Common myeloid progenitor, CD34-positive (primary cell): Measurements from ENCODE around the gene MYL12A.

Source experiments
- CTCF ChIA-PET: fragments of 350-600 bp; sonication (Branson Sonifier 250); formaldehyde crosslinking; loops from one replicate; lab custom pipeline; 2021; ENCODE audit warnings: antibody characterized with exemption; lab: Charles Lee
- POLR2A ChIA-PET: fragments of 350-600 bp; sonication (Branson Sonifier 250); formaldehyde crosslinking; loops from one replicate; lab custom pipeline; 2021; ENCODE audit warnings: antibody characterized with exemption; lab: Charles Lee
- DNase-seq, 3 donors: peaks; one replicate each; pipeline versions ENCODE4 v3.0.0 to v3.0.0-alpha.2; 2013
- H3K27ac ChIP-seq, 2 experiments: 1 replicate in 1 of 2; 2 replicates in 1 of 2; pipeline ENCODE4 v1.7.0; 2013; ENCODE audit warnings: inconsistent platforms in 2 of 2, low read length in 2 of 2, mild to moderate bottlenecking in 2 of 2, low read depth in 1 of 2, moderate library complexity in 1 of 2; ENCODE audit not compliant: severe bottlenecking in 2 of 2, insufficient read depth in 1 of 2, poor library complexity in 1 of 2
- H3K27me3 ChIP-seq, 5 experiments: replicated peaks in 2 of 5; 1 replicate in 3 of 5; 2 replicates in 2 of 5; pipeline versions ENCODE4 v1.6.1 to v1.7.0; 2013; ENCODE audit warnings: low read length in 4 of 5, mild to moderate bottlenecking in 2 of 5, moderate library complexity in 2 of 5, inconsistent platforms in 1 of 5; ENCODE audit not compliant: insufficient read depth in 5 of 5, control insufficient read depth in 4 of 5
- H3K36me3 ChIP-seq, 4 experiments: 1 replicate in 2 of 4; 2 replicates in 2 of 4; pipeline versions ENCODE4 v1.6.1 to v1.7.0; 2013; ENCODE audit warnings: low read length in 3 of 4, control low read depth in 1 of 4, mild to moderate bottlenecking in 1 of 4; ENCODE audit not compliant: control insufficient read depth in 4 of 4, insufficient read depth in 4 of 4
- H3K4me1 ChIP-seq, 4 experiments: 1 replicate in 3 of 4; 2 replicates in 1 of 4; pipeline versions ENCODE4 v1.6.1 to v1.7.1; 2013; ENCODE audit warnings: low read length in 3 of 4, mild to moderate bottlenecking in 3 of 4, control low read depth in 1 of 4, inconsistent platforms in 1 of 4, moderate library complexity in 1 of 4; ENCODE audit not compliant: control insufficient read depth in 4 of 4, insufficient read depth in 4 of 4; ENCODE audit errors: control extremely low read depth in 1 of 4
- H3K4me3 ChIP-seq, 7 experiments: 1 replicate in 4 of 7; 2 replicates in 3 of 7; pipeline versions ENCODE4 v1.5.1 to v1.7.0; 2013; ENCODE audit warnings: mild to moderate bottlenecking in 7 of 7, low read length in 6 of 7, moderate library complexity in 6 of 7, inconsistent platforms in 2 of 7, low read depth in 2 of 7, control low read depth in 1 of 7; ENCODE audit not compliant: insufficient read depth in 4 of 7, control insufficient read depth in 1 of 7; ENCODE audit errors: extremely low read depth in 1 of 7
- H3K9me3 ChIP-seq, 5 experiments: 1 replicate in 4 of 5; 2 replicates in 1 of 5; pipeline versions ENCODE4 v1.6.1 to v1.7.1; 2013; ENCODE audit warnings: low read length in 4 of 5, mild to moderate bottlenecking in 2 of 5, inconsistent platforms in 1 of 5, low read depth in 1 of 5, moderate library complexity in 1 of 5; ENCODE audit not compliant: control insufficient read depth in 4 of 5, insufficient read depth in 2 of 5; ENCODE audit errors: control extremely low read depth in 1 of 5
- WGBS: methylation state at CpG from one replicate; pipeline ENCODE4 v1.1.5; 2013; ENCODE audit not compliant: insufficient coverage; 5-methylcytosine and 5-hydroxymethylcytosine counted together

MYL12A gene

DNA sequence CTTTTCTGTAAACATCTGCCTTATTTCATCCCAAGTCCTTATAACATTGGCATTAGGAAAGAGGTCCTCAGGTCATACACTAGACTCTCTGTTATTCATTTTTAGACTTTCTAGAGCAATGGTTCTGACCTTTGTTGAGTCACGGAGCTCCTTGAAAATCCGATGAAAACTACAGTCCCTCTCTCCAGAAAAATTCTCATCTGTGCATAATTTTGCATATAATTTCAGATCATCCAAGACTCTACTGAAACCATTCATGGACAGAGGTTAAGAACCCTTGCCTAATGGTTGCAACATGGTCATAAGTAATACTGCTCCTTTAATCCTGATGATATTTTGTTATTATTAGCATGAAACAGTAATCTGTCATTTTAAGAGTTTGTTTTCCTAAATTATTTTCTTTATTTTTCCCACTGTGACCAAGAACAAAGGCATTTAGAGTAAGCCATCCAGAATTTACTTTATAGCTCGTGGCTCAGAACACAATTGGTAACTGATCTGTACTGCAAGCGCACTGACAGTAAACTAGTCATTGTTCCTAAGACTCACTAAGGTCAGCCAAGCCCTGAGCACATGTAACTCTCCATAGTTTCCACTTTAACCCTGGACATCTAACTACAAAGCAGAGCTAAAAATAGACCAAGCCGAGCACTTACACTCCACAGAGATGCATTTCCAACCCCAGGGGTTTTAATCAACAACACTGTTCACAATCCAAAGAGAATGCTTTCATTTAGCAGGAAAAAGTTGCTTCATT lies 36.2 kb upstream of the MYL12A start:
- Histone ChIP-seq H3K4me3 (no peak overlapping the region), H3K9me3 (peaks cover 0 to under 1% (median 0%) of the 10 kb centered on the region in 5 experiments), H3K27me3 (no peaks in the 10 kb centered on the region), H3K27ac (no peak overlapping the region), H3K4me1 (peaks cover 2 to 18% (median 15%) of the 10 kb centered on the region in 4 experiments), H3K36me3 (no peaks in the 10 kb centered on the region)
- WGBS, result 98% methylated on average over 5 of the region's 5 CpGs
- DNase-seq, result no peak
- ChIA-PET CTCF (interaction anchor here (1.1 to 1.4 kb wide), 3 partner anchors 9 to 83 kb away, joined by 3 to 6 read pairs (median 4); no protein-coding TSS in a partner anchor), POLR2A (interaction anchor here (0.6 kb wide), 1 partner anchor 12 kb away, joined by 3 read pairs; no protein-coding TSS in a partner anchor)

DNA sequence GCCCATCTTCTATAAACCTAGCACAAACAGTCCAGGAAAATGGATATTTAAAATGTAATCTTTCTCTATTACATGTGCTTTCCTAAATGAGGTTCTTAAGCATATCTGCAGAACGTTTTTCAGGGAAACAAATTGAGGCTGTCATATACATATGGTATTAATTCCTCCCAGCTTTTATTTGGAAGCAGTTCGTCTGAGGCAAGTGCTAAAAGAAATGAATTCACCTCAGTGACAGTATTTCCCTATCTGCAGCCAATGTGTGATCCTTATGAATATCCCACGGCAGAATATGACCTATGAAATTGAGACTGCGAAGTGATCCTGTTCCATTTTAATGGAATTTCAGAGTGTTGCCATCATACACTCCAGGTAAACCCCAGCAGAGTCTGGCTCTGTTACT lies 34.9 kb upstream of the MYL12A start:
- Histone ChIP-seq H3K9me3 (peaks cover 0 to 3% (median 0%) of the 10 kb centered on the region in 5 experiments), H3K36me3 (no peaks in the 10 kb centered on the region), H3K27me3 (no peaks in the 10 kb centered on the region), H3K4me1 (peaks cover 2 to 18% (median 15%) of the 10 kb centered on the region in 4 experiments), H3K4me3 (peak overlapping the region in 2 of 7 experiments; percentile 14 to 16), H3K27ac (peak overlapping the region; percentile 87 to 93)
- ChIA-PET CTCF (interaction anchor here (2.5 kb wide), 1 partner anchor 61 kb away, joined by 7 read pairs; no protein-coding TSS in a partner anchor), POLR2A (no interaction called here)
- no peak for DNase-seq
- 100% methylated on average over 4 of the region's 4 CpGs for whole genome bisulfite sequencing

DNA sequence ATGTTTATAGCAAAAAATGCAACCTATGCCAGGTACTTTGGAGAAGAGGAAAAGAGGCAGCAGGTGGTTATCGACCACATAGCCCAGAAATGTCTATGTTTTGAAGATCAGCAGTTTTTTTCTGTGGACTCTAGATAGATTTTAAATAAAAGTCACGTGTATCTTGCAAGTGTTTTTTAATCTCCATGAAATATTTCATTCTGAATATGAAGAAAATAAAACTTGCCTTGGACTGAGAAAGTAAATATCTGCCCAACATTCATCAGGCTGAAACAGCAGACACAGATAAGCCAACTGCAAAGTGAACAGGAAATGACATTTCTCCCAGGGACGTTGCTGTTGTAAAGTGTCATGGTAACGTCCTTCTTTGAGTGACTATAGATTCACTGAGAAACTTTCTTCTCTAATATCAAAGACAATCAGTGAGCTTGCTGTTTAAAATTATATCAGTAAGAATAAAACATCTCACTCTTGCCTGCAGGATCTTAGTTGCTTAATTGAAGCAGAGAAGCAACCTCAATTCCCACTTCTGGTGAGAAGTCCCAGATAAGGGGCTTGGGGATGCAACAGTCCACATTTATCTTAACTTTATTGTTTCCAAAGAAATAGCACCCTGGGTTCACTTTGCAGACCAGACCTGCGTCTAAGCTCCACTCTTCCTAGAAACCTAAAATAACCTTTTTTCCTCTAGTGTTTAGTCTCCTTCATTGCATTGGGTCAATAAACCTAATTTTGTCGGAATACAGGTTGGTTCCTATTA lies 34.1 kb upstream of the MYL12A start:
- Histone ChIP-seq H3K4me3 (peak overlapping the region in 2 of 7 experiments; percentile 16 to 34), H3K27me3 (no peaks in the 10 kb centered on the region), H3K9me3 (peaks cover 0 to 3% (median 0%) of the 10 kb centered on the region in 5 experiments), H3K27ac (peak overlapping the region; percentile 87 to 93), H3K4me1 (peaks cover 2 to 18% (median 15%) of the 10 kb centered on the region in 4 experiments), H3K36me3 (no peaks in the 10 kb centered on the region)
- POLR2A ChIA-PET, result interaction anchor here (0.5 kb wide), 1 partner anchor 30 kb away, joined by 3 read pairs; no protein-coding TSS in a partner anchor
- CTCF ChIA-PET, result interaction anchor here (1.2 to 2.5 kb wide), 2 partner anchors 62 to 228 kb away, joined by 4 to 7 read pairs; no protein-coding TSS in a partner anchor
- DNase-seq, result peak; percentile 78 to 92 (median 86)
- 33% methylated on average over 2 of the region's 6 CpGs for WGBS

DNA sequence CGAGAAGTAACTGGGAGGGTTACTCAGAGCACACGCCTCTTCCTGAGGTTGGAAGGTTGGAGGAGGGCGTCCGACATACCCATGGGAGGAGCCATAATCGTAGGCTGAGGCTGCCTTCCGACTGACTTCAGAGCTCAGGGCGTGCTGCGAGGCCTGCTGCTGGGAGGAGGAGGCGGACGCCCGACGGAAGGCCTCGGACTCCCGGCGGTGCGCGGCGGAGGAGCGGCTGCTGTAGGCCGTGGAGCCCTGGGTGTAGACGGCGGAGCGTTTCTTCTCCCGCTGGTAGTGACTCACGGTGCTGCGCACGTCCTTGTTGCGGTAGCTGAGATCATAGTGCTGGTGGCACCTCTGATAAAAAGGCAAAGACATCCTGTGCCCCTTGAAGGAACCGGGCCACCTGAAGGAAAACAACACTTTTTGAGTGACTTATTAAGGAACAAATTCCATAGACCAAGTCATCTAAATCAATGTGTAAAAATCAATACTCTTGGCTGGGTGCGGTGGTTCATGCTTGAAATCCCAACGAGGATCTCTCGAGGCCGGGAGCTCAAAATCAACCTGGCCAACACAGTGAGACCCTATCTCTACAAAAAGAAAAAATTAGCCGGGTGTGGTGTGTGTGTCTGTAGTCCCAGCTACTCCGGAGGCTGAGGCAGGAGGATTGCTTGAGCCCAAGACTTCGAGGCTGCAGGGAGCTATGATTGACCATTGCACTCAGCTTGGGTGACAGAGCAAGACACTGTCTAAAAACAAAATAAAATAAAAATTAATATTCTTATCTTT lies 32.6 kb upstream of the MYL12A start:
- WGBS, result 97% methylated on average over 29 of the region's 36 CpGs
- DNase-seq, result no peak
- CTCF ChIA-PET, result interaction anchor here (1.1 to 2.5 kb wide), 3 partner anchors 9 to 64 kb away, joined by 3 to 7 read pairs (median 6); no protein-coding TSS in a partner anchor
- no peak overlapping the region for H3K4me3 ChIP-seq
- no peaks in the 10 kb centered on the region for H3K27me3 ChIP-seq
- H3K27ac ChIP-seq, result peak overlapping the region in 1 of 2 experiments; percentile 93
- H3K9me3 ChIP-seq, result peaks cover 0 to 3% (median 0%) of the 10 kb centered on the region in 5 experiments
- POLR2A ChIA-PET, result no interaction called here
- no peaks in the 10 kb centered on the region for H3K36me3 ChIP-seq
- H3K4me1 ChIP-seq, result peaks cover 2 to 18% (median 15%) of the 10 kb centered on the region in 4 experiments

DNA sequence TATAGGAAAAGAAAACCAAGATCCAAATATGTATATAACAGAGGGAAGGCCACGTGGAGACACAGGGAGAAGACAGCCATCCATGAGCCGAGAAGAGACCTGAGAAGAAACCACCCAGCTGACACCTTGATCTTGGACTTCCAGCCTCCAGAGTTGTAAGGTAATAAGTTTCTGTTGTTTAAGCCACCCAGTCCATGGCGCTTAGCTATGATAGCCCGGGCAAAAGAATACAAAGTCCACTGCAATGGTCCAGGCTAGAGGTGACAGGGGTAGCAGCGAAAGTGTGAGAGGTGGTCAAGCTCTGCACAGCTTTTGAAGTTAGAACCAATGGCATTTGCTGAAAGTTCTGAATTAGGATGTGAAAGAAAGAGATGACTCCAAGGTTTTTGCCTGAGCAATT lies 30.6 kb upstream of the MYL12A start:
- no peak for DNase-seq
- no peak overlapping the region for H3K27ac ChIP-seq
- ChIA-PET CTCF (interaction anchor here (0.9 to 2.3 kb wide), 4 partner anchors 9 to 37 kb away, joined by 3 to 6 read pairs (median 3); no protein-coding TSS in a partner anchor), POLR2A (no interaction called here)
- H3K36me3 ChIP-seq, result no peaks in the 10 kb centered on the region
- peaks cover 0 to 3% (median 0%) of the 10 kb centered on the region in 5 experiments for H3K9me3 ChIP-seq
- peaks cover 2 to 18% (median 15%) of the 10 kb centered on the region in 4 experiments for H3K4me1 ChIP-seq
- H3K27me3 ChIP-seq, result no peaks in the 10 kb centered on the region
- H3K4me3 ChIP-seq, result no peak overlapping the region
- WGBS, result 100% methylated on average over 3 of the region's 5 CpGs

DNA sequence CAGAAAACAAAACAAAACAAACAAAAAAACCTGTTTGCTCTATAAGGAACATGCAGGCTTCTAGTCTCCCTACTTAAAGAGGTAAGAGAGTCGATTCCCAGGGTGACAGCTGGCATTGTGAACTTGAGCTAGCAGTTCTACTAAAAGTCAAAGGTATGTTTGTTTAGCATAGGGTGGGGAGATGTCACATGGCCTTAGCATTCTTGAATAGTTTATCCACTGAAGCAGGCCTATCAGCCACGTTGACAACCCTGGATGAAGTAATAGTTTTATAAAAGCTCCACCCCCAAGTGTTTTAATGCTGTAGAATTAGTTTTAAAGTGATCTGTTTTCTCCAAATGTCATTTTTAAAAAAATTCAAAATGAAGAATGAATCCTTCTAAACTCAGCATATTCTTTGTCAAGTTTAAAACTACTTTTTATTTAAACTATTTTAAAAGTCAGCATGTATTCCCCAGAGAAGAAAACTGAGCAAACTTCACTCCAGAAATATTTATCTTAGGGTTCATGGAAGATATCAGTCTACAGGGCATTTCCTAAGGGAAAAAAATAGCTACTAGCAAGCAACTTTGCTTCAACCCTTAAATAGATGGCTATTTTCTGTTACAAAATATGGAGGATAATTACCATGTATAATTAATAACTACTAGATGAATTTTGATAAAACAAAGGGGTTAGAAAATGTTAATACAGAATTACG lies 29.5 kb upstream of the MYL12A start:
- WGBS, result no CpG with 5 or more reads among the region's 3 CpGs
- Histone ChIP-seq H3K4me1 (peaks cover 2 to 13% (median 12%) of the 10 kb centered on the region in 4 experiments), H3K9me3 (peaks cover 0 to 3% (median 0%) of the 10 kb centered on the region in 5 experiments), H3K27ac (no peak overlapping the region), H3K4me3 (no peak overlapping the region), H3K36me3 (no peaks in the 10 kb centered on the region), H3K27me3 (no peaks in the 10 kb centered on the region)
- CTCF ChIA-PET, result interaction anchor here (1.0 kb wide), 1 partner anchor 19 kb away, joined by 3 read pairs; no protein-coding TSS in a partner anchor
- no peak for DNase-seq
- POLR2A ChIA-PET, result no interaction called here
